Panc1 (cell line): ENCODE results near the gene FUT2. TPM values are rescaled to one million over a fixed set of nuclear protein-coding genes. Genes with fewer than 3 reads are reported as not detected.

ENCODE experiments used
- ATAC-seq: fragments of 200-7000 bp; cut with Tn5 transposase; 2 replicates; pipeline ENCODE4 v1.9.1; 2020; ENCODE audit warnings: mild to moderate bottlenecking, moderate library complexity
- BruUV-seq: library from RNA; stranded (reverse); fragments of 400-500 nt; replicated peaks from 2 replicates; lab custom pipeline; 2021; lab: Mats Ljungman, UMichigan
- CTCF ChIA-PET: fragments of 300-600 bp; sonication (Branson Sonifier 250); formaldehyde crosslinking; loops from one replicate; lab custom pipeline; 2022; ENCODE audit warnings: antibody characterized with exemption; lab: Charles Lee
- POLR2A ChIA-PET: fragments of 300-600 bp; sonication (Branson Sonifier 250); formaldehyde crosslinking; loops from one replicate; lab custom pipeline; 2022; ENCODE audit warnings: antibody characterized with exemption; lab: Charles Lee
- DNase-seq: peaks from one replicate; pipeline ENCODE4 v3.0.0-alpha.2; 2010; ENCODE audit warnings: low read depth, low spot score
- H3K27ac ChIP-seq: 2 replicates; pipeline ENCODE4 v1.5.1; 2011; ENCODE audit warnings: mild to moderate bottlenecking, low read length, inconsistent platforms
- H3K27me3 ChIP-seq: fragments of 200-500 bp; sonication (Bioruptor generic); 2 replicates; pipeline ENCODE4 v1.6.0; 2014; ENCODE audit warnings: low read length, inconsistent platforms; ENCODE audit not compliant: control insufficient read depth, insufficient read depth
- H3K36me3 ChIP-seq: fragments of 200-500 bp; sonication (Bioruptor generic); 2 replicates; pipeline ENCODE4 v1.5.1; 2014; ENCODE audit warnings: inconsistent platforms, mild to moderate bottlenecking, low read length, moderate library complexity; ENCODE audit not compliant: control insufficient read depth, insufficient read depth
- H3K4me1 ChIP-seq: 2 replicates; pipeline ENCODE4 v1.5.1; 2011; ENCODE audit warnings: inconsistent platforms, mild to moderate bottlenecking, low read length, moderate library complexity; ENCODE audit not compliant: control insufficient read depth, insufficient read depth
- H3K4me3 ChIP-seq, 2 experiments: 2 replicates each; pipeline ENCODE4 v1.5.1; 2011 to 2012; ENCODE audit warnings: low read depth in 2 of 2, low read length in 2 of 2, mild to moderate bottlenecking in 2 of 2, inconsistent platforms in 1 of 2, moderate library complexity in 1 of 2
- H3K9me3 ChIP-seq: fragments of 200-500 bp; sonication (Bioruptor generic); 2 replicates; pipeline ENCODE4 v1.5.1; 2014; ENCODE audit warnings: low read depth, mild to moderate bottlenecking, inconsistent platforms, low read length, moderate library complexity; ENCODE audit not compliant: control insufficient read depth, insufficient read depth
- CTCF ChIP-seq: fragments of 450-650 bp; IDR thresholded peaks from 2 replicates; pipeline ENCODE4 v1.5.1; 2017; ENCODE audit warnings: mild to moderate bottlenecking
- POLR2AphosphoS5 ChIP-seq: IDR thresholded peaks from 2 replicates; pipeline ENCODE4 v1.6.1; 2012; ENCODE audit warnings: mild to moderate bottlenecking, low read depth, low read length, moderate library complexity
- SIN3A ChIP-seq: IDR thresholded peaks from 2 replicates; pipeline ENCODE4 v1.6.1; 2012; ENCODE audit warnings: low read depth, mild to moderate bottlenecking, low read length, moderate library complexity, borderline replicate concordance; ENCODE audit not compliant: insufficient read depth
- TCF7L2 ChIP-seq: IDR thresholded peaks from 2 replicates; pipeline ENCODE4 v1.6.1; 2011; ENCODE audit warnings: mild to moderate bottlenecking, low read depth, low read length, inconsistent platforms
- in situ Hi-C: cut with HindIII; loops from 2 replicates; pipeline ENCODE4 v1.10.0; 2016; ENCODE audit warnings: low sequenced_read_pairs, low pct_unique_long_range_greater_than_20kb
- intact Hi-C: fragments of 100-400 bp; cut with micrococcal nuclease; formaldehyde crosslinking; loops from one replicate; pipeline ENCODE4 v1.10.0; 2022; ENCODE audit not compliant: unreplicated experiment
- total RNA-seq: library from RNA; stranded (reverse); gene quantifications from one replicate; pipeline ENCODE4 v1.2.1, GENCODE V29; 2021; ENCODE audit not compliant: unreplicated experiment
- TF ChIP-seq, protein P1 (sequence below), 2 experiments: IDR thresholded peaks; 2 replicates each; pipeline ENCODE4 v1.6.1; 2011 to 2012; ENCODE audit warnings: low read depth in 2 of 2, control low read depth in 1 of 2, low read length in 1 of 2, mild to moderate bottlenecking in 1 of 2, moderate library complexity in 1 of 2; ENCODE audit not compliant: insufficient read depth in 1 of 2

FUT2 gene
- total RNA-seq, 1 experiment from 2014 or later, result 0.08 TPM

- no peak overlapping the region; the same call in 1 of the 2 replicates for H3K27ac ChIP-seq
- no TSS peak for BruUV-seq
- H3K4me3 ChIP-seq, result peak overlapping the region; percentile 3 to 32
- CTCF ChIA-PET, result no interaction called here
- DNase-seq, result no peak
- POLR2A ChIA-PET, result no interaction called here
- no peaks in the 10 kb centered on the region for H3K36me3 ChIP-seq
- intact Hi-C loops (no loop called here), in situ Hi-C loops (no loop called here)
- H3K9me3 ChIP-seq, result no peaks in the 10 kb centered on the region
- no peak for TF ChIP-seq CTCF
- TF ChIP-seq TCF7L2, result no peak
- TF ChIP-seq, protein P1, sequence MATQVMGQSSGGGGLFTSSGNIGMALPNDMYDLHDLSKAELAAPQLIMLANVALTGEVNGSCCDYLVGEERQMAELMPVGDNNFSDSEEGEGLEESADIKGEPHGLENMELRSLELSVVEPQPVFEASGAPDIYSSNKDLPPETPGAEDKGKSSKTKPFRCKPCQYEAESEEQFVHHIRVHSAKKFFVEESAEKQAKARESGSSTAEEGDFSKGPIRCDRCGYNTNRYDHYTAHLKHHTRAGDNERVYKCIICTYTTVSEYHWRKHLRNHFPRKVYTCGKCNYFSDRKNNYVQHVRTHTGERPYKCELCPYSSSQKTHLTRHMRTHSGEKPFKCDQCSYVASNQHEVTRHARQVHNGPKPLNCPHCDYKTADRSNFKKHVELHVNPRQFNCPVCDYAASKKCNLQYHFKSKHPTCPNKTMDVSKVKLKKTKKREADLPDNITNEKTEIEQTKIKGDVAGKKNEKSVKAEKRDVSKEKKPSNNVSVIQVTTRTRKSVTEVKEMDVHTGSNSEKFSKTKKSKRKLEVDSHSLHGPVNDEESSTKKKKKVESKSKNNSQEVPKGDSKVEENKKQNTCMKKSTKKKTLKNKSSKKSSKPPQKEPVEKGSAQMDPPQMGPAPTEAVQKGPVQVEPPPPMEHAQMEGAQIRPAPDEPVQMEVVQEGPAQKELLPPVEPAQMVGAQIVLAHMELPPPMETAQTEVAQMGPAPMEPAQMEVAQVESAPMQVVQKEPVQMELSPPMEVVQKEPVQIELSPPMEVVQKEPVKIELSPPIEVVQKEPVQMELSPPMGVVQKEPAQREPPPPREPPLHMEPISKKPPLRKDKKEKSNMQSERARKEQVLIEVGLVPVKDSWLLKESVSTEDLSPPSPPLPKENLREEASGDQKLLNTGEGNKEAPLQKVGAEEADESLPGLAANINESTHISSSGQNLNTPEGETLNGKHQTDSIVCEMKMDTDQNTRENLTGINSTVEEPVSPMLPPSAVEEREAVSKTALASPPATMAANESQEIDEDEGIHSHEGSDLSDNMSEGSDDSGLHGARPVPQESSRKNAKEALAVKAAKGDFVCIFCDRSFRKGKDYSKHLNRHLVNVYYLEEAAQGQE (IDR thresholded peaks at IDR 0.05; ENCODE audit: insufficient read depth in 1 of 2, low read depth in 2 of 2, low read length in 1 of 2), result no peak
- no peak for TF ChIP-seq SIN3A
- TF ChIP-seq POLR2AphosphoS5, result no peak
- H3K4me1 ChIP-seq, result peaks cover 3% of the 10 kb centered on the region; the same call in 1 of the 2 replicates
- ATAC-seq, result peak; percentile 42; the same call in 1 of the 2 replicates
- H3K27me3 ChIP-seq, result no peaks in the 10 kb centered on the region
Measured at GRCh38 chr19:48696353-48697010, 711 bp downstream of the FUT2 start.

DNA sequence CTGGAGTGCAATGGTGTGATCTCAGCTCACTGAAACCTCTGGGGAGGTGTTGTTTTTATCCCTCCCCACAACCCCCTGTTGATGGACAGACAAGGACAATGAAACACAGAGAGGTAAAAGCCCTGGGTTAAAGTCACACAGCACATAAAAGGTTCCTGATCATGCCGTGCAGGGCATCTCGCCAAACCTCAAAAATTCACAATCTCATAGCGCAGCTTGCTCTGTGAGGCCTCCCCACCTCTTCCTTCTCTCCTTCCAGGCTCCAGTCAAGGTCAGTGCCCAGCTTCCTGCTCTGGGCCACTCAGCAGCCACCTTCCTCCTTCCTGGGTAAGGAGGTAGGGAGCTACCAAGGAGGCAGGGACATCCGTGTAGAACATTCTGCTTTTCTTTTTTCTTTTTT lies 2.3 kb downstream of the FUT2 start:
- TF ChIP-seq CTCF (no peak), POLR2AphosphoS5 (no peak), TCF7L2 (no peak)
- TF ChIP-seq, protein P1 (IDR thresholded peaks at IDR 0.05; ENCODE audit: insufficient read depth in 1 of 2, low read depth in 2 of 2, low read length in 1 of 2), result no peak
- H3K27me3 ChIP-seq, result no peaks in the 10 kb centered on the region
- POLR2A ChIA-PET, result no interaction called here
- peaks cover 3% of the 10 kb centered on the region; the same call in 1 of the 2 replicates for H3K4me1 ChIP-seq
- ATAC-seq (peak; percentile 72; the same call in 1 of the 2 replicates), DNase-seq (no peak)
- CTCF ChIA-PET, result no interaction called here
- no peaks in the 10 kb centered on the region for H3K9me3 ChIP-seq
- BruUV-seq, result no TSS peak
- H3K27ac ChIP-seq, result no peak overlapping the region
- no peaks in the 10 kb centered on the region for H3K36me3 ChIP-seq
- intact Hi-C loops, result no loop called here
- in situ Hi-C loops, result no loop called here
- H3K4me3 ChIP-seq, result no peak overlapping the region
